Stimulated activated naive CD4-positive, alpha-beta T cell (primary cell): ENCODE data around the gene EHBP1L1.

Experiments used
- DNase-seq, 6 experiments: peaks; one replicate each; lab custom pipeline; 2025; lab: John Stamatoyannopoulos, UW

Gene EHBP1L1

DNA sequence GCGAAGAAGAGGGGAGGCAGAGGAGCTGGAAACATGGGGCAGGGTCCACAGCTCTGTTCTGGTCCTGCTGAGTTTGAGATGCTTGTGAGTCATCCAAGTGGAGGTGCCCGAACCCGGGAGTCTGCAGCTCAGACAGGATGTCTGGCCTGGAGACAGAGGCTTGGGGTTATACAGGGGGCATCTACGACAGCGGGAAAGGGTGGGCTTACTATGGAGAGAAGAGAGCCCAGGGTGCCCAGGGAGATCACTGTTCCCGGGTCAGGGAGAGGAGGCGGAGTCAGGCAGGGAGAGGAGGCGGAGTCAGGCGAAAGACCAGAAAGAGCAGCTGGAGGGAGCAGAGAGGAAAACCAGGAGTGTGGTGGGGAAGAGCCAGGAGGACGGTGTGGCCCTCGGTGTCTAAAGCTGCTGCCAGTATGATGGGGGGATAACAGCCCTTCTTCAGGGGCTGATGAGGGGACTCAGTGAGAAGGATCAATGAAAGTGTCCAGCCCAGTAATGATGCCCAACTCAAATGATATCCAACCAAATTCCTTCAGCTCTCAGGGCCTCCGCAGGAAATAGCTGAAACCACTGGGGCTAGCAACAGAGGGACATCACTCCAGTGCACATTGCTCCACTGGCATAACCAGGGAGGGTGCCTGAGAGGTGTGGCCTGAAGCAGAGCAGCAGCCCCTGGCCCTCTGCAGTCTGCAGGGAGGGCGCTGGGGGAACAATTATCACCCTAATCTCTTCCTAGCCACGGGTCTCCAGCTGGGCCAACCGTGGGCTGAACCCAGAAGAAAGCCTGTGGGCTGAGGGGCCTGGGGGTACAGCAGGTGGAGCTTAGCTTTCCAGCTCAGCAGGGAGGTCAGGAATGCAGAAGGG is 15.1 kb upstream of the EHBP1L1 start:
- DNase-seq, result no peak

DNA sequence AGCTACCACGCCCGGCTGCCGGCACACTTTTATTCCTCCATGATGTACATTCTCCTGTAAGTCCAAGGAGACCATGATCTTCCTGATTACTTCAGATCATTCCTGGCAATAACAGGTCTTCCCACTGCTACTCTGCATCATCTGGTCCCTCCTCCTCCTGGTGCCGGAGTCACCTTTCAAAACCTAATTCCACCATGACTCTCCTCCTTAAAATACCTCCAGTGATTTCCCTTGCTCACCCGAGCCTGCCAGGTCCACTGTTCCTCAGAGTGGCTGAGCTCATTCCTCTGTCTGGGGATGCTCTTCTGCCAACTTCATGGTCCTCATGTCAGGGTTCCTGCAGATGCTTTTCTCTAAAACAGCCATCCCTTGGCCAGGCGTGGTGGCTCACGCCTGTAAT is 13.8 kb upstream of the EHBP1L1 start:
- no peak for DNase-seq

DNA sequence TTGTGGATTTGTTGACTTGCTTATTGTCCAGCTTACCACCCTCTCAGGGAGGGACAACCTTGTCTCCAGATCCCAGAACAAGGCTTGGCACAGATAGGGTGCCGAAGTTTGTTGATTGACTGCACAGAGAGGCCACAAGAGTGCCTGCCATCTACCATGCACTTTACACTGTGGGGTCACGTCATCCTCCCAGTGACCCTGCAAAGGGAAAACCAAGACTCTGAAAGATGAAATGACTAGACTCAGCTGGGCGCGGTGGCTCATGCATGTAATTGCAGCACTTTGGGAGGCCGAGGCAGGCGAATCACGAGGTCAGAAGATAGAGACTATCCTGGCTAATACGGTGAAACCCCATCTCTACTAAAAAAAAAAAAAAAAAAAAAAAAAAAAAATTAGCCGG is 13.1 kb upstream of the EHBP1L1 start:
- no peak for DNase-seq

DNA sequence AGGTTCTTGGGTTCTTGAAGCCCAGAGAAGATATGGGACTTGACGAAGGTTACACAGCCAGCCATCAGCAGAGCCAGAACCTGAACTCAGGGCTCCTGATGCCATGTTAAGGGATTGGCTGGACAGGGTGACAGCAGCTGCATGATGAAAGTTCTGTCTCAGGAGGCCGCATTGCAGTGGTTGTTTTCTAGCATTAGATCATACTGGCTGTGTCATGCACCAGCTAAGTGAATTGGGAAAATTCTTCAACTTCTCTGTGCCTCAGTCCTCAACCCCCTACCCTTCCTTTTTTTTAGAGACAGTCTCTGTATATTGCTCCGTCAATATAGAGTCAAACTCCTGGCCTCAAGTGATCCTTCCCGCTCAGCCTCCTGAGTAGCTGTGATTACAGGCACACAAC is 12.3 kb upstream of the EHBP1L1 start:
- DNase-seq, result no peak

DNA sequence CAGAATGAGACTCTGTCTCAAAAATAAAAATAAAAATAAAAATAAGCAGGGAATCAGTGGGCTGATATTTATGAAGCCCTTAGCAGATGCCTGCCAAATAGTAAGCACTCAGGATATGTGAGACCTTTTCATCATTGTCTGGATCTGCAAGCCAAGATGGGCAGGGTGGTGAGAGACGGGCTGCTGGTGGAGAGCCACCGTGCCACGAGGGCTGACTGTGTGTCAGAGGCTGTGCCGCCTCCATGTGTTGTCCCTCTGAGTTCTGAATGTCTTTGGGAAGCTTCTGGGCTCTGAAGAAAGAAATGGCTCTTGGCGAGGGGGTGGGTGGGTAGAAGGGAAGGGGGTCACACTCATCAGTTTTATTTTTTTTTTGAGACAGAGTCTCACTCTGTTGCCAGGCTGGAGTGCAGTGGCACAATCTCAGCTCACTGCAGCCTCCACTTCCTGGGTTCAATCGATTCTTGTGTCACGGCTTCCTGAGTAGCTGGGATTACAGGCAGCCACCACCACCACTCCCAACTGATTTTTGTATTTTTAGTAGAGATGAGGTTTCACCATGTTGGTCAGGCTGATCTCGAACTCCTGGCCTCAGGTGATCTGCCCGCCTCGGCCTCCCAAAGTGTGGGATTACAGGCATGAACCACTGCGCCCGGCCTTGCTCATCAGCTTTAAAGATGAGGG is 10.8 kb upstream of the EHBP1L1 start:
- peak in 3 of 6 experiments; percentile 23 to 41 (median 40) for DNase-seq

DNA sequence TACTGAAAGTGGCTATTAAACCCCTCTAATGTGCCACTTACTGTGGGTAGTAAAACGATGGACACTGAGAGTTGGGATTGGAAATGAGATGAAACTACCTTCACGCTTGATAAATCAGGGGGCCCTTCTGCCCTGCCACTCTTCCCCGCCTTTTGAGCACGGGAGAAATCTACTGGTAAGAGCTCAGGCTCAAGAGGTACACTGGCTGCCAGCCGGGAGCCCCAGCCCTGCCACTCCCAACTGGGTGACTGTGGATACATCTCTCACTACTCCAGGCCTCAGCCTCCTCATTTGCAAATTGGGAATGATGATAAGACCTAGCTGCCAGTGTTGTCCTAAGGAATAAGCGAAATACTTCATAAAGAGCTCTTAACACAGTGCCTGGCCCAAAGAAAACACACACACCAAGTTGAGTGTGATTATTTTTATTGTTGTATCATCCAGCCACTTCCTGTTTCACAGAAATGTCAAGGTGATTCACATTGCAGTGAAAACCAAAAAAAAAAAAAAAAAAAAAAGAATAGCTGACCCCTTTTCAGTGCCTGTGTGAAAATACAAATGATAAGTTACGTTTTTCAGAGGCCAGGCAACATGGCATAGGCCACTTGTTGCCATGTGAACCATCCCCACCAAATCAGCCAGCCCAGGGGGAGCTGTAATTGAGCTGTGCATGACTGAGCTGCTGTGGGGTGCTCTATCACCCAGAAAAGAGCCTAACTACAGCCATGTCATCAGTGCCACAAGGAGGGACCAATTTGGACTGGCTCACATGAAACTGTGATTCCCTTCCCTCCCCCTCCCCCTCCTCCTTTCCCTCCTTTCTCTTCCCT is 10.0 kb upstream of the EHBP1L1 start:
- peak in 1 of 6 experiments; percentile 12 for DNase-seq

DNA sequence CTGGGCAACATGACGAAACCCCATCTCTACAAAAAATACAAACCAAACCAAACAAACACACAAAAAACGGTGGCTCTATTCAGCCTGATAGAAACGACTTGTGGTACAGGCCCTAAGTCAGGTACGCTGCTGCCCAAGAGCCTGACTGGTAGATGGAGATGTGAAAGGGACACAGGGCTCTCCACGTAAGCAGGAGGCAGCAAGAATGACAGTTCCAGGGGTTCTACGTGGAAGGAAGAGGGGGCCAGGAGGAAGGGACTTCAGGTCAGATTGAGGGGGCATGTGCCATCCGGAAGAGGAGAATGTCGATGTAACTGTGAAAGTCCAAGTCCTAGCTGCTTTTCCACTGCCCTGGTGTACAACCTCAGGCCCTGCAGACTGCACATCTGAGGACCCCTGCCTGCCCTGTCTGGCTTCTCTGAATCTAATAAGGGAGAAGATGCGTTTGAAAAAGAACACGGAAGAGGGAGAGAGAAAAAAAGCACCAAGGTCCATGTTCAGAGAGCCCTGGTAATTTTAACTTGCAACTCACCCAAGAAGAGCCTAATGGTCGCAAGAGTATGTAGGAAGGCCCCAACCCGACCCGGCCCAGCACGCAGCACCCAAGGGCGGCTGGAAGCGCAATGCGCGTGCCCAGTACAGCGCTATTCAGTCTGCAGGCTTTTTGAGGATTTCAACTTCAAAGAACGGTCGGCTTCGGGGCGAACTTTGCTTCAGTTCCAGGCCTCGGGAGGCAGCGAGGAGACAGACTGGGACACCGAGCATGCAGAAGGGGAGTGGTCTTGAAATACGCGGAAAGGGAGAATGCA is 6.5 kb upstream of the EHBP1L1 start:
- peak in 3 of 6 experiments; percentile 35 to 97 (median 87) for DNase-seq

DNA sequence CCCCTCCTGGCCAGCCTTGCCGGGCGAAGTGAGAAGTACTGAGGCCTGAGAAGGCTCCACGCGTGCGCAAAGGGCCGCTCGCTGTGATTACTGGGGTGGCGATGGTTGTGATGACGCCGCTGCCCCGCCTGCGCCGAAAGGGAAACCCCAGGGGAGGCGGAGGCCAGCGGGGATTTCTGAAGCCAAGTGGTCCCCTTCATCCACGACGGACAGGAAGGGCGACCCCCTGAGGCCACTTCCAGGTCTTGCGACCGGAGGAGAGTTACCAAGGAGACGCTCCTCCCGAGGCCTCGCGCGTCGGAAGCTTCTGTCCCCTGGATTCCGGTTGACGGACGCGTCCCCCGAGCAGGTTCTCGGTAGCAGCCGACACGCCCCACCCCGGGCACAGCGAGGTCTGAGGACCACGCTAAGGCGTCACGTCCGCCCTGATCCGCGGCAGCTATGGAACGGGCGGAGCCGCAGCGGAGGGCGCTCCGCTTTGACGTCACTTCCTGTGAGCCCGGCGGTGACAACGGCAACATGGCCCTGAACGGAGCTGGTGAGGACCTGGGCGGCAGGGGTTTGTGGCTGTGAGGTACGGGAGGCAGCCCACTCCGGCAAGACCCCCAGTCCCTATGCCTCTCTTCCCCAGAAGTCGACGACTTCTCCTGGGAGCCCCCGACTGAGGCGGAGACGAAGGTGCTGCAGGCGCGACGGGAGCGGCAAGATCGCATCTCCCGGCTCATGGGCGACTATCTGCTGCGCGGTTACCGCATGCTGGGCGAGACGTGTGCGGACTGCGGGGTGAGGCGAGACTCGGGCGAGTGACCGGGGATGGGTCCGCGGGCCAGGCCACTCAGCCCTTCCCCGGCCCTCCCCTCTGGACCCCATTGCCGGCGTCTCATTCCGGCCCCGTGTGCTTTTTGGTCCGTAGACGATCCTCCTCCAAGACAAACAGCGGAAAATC is 5.6 kb upstream of the EHBP1L1 start, which contains the start of gene ZNRD2:
ZNRD2 (plus strand) TSS at position 505 of the 946 bp plus-strand sequence; CDS start at position 520, 15 bp downstream.
- DNase-seq, result peak; percentile 97 to 100 (median 98)

DNA sequence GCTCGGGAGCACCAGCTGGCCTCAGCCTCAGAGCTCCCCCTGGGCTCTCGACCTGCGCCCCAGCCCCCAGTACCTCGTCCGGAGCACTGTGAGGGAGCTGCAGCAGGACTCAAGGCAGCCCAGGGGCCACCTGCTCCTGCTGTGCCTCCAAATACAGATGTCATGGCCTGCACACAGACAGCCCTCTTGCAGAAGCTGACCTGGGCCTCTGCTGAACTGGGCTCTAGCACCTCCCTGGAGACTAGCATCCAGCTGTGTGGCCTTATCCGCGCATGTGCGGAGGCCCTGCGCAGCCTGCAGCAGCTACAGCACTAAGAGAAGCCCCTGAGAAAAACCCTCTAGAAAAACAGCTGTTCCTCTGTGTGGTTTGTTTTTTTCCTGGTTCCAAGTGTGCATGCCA is 4.4 kb upstream of the EHBP1L1 start:
- no peak for DNase-seq

DNA sequence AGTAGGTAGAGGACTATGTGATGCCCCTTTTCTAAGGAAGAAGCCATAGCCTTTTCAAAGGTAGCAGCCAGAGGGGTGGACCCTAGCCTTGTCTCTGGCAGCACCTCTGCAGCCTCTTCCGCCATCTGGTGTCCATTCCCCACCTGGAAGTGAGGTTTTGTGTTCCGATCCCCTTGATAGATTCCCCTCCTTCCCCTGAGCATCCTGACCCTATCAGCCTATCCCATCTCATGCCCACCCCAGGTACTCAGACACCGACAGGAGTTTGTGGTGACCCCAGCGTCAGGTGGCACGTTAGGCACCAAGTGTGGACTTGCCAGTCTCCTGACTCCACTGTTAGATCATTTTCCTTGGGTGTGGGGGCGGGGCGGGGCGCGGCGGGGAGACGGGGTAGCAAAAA is 3.9 kb upstream of the EHBP1L1 start:
- no peak for DNase-seq

DNA sequence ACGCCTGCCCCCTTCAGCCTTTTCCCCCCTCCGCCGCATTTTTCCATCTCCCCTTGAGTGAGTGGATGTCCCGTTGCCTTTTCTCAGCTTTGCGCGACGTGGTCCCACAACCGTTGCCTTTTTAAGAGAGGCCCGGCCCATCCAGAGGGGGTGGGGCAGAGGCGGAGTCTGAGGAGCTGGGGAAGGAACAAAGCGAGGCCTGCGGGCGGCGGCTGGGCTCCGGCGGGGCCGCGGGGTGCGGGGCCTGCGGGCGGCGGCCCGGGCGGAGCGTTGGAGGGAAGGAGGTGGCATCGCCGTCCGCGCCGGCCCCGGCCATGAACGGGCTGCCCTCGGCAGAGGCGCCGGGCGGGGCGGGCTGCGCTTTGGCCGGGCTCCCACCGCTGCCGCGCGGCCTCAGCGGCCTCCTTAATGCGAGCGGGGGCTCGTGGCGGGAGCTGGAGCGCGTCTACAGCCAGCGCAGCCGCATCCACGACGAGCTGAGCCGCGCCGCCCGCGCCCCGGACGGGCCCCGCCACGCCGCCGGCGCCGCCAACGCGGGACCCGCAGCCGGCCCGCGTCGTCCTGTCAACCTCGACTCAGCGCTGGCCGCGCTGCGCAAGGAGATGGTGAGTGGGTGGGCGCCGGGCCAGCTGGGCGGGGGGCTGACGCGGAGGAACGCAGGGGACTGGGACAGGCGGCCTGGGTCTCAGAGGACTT is 3.3 kb upstream of the EHBP1L1 start, which contains the start of gene FAM89B:
FAM89B (plus strand) TSS at position 183 of the 696 bp plus-strand sequence; CDS start at position 315, 132 bp downstream.
- peak; percentile 77 to 87 (median 83) for DNase-seq

DNA sequence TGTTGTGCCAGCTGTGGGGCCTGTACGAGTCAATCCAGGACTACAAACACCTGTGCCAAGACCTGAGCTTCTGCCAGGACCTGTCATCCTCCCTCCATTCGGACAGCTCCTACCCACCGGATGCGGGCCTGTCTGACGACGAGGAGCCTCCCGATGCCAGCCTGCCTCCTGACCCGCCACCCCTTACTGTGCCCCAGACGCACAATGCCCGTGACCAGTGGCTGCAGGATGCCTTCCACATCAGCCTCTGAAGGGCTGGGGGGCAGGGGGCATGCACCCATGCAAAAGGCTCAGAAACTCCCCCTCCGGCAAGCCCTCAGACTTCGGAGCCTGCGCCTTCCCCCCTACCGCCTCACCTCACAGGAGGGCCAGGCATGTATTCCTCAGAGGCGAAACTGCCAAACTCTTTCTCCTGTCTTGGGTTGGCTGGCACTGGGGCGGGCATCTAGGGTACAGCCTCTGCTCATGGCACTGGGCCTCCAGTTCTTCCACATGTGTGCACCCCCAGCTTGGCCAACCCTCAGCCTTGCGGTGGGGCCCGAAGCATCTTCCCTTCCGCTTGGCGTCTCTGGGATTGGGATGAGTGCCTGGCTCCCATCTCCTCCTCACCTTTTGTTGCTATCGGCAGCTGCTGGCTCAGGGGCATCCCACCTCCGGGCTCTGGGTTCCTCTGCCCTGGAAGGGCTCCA is 2.3 kb upstream of the EHBP1L1 start:
- no peak for DNase-seq

DNA sequence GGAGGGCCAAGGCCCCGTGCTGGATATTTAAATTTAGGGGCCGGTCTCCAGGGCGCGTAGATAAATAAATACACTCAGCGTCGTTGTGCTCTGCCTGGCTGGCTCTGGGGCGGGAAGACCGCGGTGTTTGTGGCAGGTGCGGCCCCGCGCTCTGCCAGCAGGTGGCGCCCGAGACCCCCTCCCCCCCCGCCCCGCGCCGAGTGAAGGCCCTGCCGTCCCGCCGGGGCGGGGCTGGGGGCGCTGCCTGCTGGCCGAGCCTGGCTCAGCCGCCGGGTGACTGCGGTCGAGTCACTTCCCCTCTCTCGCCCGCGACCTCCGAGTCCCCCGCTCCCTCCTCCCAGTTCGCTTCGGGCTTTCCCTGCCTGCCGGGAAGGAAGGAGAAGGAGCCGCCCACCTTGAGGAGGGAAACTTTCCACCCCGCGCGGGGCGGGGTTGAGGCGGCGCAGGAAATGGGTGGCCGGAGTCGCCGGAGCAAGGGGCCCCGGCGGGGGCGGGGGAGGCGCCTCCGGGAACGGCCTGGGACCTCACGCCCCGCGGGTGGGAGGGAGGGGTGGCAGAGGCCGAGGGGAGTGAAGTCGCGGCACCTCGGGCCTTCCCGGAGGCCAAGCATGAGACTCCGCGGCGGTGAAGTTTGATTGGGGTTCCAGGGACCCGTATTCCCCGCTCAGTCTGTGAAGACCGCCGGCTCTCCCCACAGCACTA is 1.6 kb upstream of the EHBP1L1 start:
- DNase-seq, result peak; percentile 76 to 93 (median 85)

DNA sequence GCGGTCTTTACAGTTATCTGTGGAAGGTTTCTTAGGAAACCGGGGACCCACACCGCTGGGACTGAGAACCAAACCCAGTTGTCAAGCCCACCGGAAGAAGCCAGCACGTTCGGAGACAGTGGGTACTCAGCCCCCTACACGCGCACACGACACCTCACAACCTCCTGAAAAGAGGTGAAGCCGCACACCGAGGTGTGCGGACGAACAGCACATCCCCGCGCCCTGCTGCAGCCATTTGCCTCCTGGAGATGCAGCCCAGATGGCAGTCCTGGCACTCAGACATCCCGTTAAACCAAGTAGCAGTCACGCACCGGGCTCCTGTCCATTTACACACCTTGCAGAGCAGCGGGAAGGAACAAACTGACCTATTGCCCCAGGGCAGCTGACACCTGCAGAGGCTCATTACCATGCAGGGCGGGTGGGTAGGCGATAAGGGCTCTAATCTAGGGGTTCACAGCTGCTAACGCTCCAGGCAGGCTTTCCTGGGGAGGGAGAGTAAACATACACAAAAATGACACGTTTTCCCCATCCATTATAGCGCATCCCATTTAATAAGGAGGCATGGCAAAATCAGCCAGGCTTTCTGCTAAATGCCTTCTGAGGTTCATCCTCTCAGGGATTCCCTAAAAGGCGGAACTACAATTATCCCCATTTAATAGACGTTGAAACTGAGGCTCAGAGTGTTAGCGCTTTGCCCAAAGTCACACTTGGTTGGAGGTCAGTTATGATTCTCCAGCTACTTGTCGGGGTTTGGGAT is 864 bp upstream of the EHBP1L1 start:
- peak in 5 of 6 experiments; percentile 56 to 70 (median 59) for DNase-seq

DNA sequence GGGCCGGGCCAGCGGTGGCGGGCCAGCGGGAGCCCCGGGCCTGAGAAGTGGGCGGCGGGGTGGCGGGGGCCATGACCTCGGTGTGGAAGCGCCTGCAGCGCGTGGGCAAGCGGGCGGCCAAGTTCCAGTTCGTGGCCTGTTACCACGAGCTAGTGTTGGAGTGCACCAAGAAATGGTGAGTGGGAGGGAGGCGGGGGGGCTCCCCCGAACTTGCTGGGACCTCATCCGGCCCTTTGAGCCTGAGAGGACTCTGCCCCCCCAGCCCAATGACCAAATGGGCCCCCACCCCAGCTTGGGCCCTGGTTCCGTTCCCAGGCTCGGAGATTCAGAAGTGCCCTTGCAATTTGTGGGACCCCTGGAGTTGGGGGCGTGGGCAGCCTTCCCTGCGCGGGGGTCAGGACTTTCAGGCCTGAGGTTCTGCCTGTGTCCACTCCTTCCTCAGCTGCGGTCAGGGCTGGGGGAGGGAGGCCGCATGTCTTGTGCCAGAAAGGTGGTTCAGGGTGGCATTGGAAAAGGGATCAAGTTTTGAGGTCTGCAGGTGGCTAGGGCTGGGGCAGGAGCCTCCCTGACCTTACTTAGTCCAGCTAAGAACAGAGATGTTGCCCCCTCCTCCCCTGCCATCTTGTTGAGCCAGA is 496 bp downstream of the EHBP1L1 start:
- DNase-seq, result no peak

DNA sequence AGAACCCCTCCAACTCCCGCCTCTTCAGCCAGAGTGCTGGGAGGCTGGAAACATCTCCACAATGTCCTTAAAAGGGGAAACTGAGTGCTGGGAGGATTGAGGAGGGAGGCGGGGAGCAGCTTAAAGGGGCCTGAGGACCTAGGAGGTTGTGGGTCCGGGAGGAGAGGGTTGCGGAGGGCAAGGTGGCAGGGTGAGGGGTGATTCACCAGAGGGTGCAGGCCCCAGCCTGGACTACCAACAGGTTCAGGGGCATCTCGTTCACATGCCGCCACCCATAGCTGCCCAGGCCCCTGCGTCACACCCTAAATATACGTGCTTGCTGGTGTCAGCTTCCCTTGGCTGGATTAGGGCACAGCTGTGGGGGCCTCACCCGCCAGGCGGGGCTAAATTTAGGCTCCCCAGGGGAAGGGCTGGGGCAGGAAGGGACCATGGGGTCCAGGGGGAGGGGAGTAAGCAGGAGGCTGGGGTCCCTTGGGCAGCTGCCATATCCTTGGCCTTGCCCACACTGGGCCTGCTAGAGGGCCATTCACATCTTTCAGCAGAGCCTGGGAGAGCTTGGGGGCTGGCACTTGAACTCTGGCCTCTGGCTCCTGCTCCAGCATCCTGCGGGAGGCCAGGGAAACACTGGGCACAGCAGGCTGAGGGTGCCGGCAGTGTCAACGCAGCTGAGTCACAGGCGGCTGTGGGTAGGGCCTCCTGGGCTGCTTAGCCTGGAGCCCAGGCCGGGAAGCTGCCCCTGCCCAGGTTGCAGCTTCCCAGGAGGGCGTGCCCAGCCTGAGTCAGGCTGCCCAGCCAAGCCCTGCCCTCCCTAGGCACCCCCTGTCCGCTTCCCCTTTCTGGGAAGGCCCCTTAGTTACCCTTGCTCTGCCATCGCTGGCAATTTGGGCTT is 1.3 kb downstream of the EHBP1L1 start:
- DNase-seq, result peak in 1 of 6 experiments; percentile 26
